PC-9 (cell line): ENCODE data around the gene DOP1A. TPM values are rescaled to one million over a fixed set of nuclear protein-coding genes. Genes with fewer than 3 reads are reported as not detected.

ENCODE experiments used
- BruUV-seq: library from RNA; stranded (reverse); fragments of 400-500 nt; replicated peaks from 2 replicates; lab custom pipeline; 2021; lab: Mats Ljungman, UMichigan
- CTCF ChIA-PET: fragments of 300-600 bp; sonication (Branson Sonifier 250); formaldehyde crosslinking; loops from one replicate; lab custom pipeline; 2022; ENCODE audit warnings: antibody characterized with exemption; lab: Charles Lee
- POLR2A ChIA-PET: fragments of 300-600 bp; sonication (Branson Sonifier 250); formaldehyde crosslinking; loops from one replicate; lab custom pipeline; 2022; ENCODE audit warnings: antibody characterized with exemption; ENCODE audit not compliant: unreplicated experiment; lab: Charles Lee
- DNase-seq, 2 experiments: peaks; one replicate each; pipeline versions ENCODE4 v3.0.0 to v3.0.0-alpha.2; 2015 to 2022; ENCODE audit warnings: mixed read lengths in 1 of 2
- H2AFZ ChIP-seq: fragments of 200-600 bp; sonication (generic); 2 replicates; pipeline ENCODE4 v1.8.1; 2017; ENCODE audit warnings: antibody characterized with exemption
- H3F3A ChIP-seq: fragments of 200-600 bp; sonication (generic); 2 replicates; pipeline ENCODE4 v1.8.1; 2017; ENCODE audit warnings: antibody characterized with exemption, mild to moderate bottlenecking, low read depth; ENCODE audit not compliant: insufficient read depth
- H3K27ac ChIP-seq: fragments of 200-600 bp; sonication (generic); 2 replicates; pipeline ENCODE4 v1.6.1; 2016; ENCODE audit warnings: mixed run types
- H3K27me3 ChIP-seq: fragments of 200-600 bp; sonication (generic); 2 replicates; pipeline ENCODE4 v1.6.1; 2016; ENCODE audit warnings: low read depth, mixed run types; ENCODE audit not compliant: insufficient read depth
- H3K36me3 ChIP-seq: fragments of 200-600 bp; sonication (generic); 2 replicates; pipeline ENCODE4 v1.6.1; 2016; ENCODE audit warnings: low read depth, mixed run types
- H3K4me1 ChIP-seq: fragments of 200-600 bp; sonication (generic); replicated peaks from 2 replicates; pipeline ENCODE4 v1.6.1; 2016; ENCODE audit warnings: mixed run types; ENCODE audit not compliant: insufficient read depth
- H3K4me2 ChIP-seq: fragments of 200-600 bp; sonication (generic); 2 replicates; pipeline ENCODE4 v1.6.1; 2017; ENCODE audit warnings: mixed run types
- H3K4me3 ChIP-seq: fragments of 200-600 bp; sonication (generic); 2 replicates; pipeline ENCODE4 v1.6.1; 2016; ENCODE audit warnings: mixed run types
- H3K79me2 ChIP-seq: fragments of 200-600 bp; sonication (generic); 2 replicates; pipeline ENCODE4 v1.6.1; 2017; ENCODE audit warnings: low read depth, mixed run types
- H3K9me2 ChIP-seq: fragments of 200-600 bp; sonication (generic); 2 replicates; pipeline ENCODE4 v1.8.1; 2017; ENCODE audit warnings: mild to moderate bottlenecking; ENCODE audit not compliant: insufficient read depth
- H3K9me3 ChIP-seq: fragments of 200-600 bp; sonication (generic); 2 replicates; pipeline ENCODE4 v1.8.1; 2016; ENCODE audit warnings: low read depth; ENCODE audit not compliant: insufficient read depth
- H4K20me1 ChIP-seq: fragments of 200-600 bp; sonication (generic); 2 replicates; pipeline ENCODE4 v1.8.1; 2017; ENCODE audit not compliant: insufficient read depth
- EZH2 ChIP-seq: fragments of 200-600 bp; sonication (generic); IDR thresholded peaks from 2 replicates; pipeline ENCODE4 v1.8.0; 2017; ENCODE audit warnings: antibody characterized with exemption, low read depth
- intact Hi-C: fragments of 100-400 bp; cut with micrococcal nuclease; formaldehyde crosslinking; loops from one replicate; pipeline ENCODE4 v1.10.0; 2022; ENCODE audit not compliant: unreplicated experiment
- total RNA-seq: library from RNA; stranded (reverse); gene quantifications from 2 replicates; pipeline ENCODE4 v1.2.3, GENCODE V29; 2021
- TF ChIP-seq, protein P1 (sequence below): fragments of 200-600 bp; sonication (generic); conservative IDR thresholded peaks from 2 replicates; pipeline ENCODE4 v1.6.1; 2017; ENCODE audit warnings: mixed run types, antibody characterized with exemption, mild to moderate bottlenecking, moderate library complexity

Gene DOP1A
- total RNA-seq, 1 experiment from 2014 or later: 3.9 TPM

DNA sequence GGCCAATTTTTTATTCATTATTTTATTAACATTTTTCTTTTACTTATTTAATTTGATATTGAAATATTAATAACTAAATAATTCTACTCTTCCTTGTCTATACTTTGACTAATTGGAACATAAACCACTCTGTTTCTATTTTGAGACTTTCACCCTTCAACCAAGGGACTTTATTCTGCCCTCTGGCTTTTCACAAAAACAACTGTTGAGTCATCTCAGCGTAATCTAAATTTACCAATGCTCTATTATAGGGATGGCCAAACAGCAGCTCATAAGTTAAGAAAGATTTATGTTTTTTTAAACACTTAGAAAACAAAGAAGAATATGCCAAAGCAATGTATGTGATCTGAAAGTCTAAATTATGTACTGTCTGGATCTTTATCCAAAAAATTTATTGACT is 46.7 kb downstream of the DOP1A start:
- intact Hi-C loops: no loop called here
- H3K4me2 ChIP-seq: no peak overlapping the region
- H4K20me1 ChIP-seq: no peaks in the 10 kb centered on the region
- H3K79me2 ChIP-seq: no peaks in the 10 kb centered on the region
- no peaks in the 10 kb centered on the region for H3K27me3 ChIP-seq
- TF ChIP-seq, protein P1, sequence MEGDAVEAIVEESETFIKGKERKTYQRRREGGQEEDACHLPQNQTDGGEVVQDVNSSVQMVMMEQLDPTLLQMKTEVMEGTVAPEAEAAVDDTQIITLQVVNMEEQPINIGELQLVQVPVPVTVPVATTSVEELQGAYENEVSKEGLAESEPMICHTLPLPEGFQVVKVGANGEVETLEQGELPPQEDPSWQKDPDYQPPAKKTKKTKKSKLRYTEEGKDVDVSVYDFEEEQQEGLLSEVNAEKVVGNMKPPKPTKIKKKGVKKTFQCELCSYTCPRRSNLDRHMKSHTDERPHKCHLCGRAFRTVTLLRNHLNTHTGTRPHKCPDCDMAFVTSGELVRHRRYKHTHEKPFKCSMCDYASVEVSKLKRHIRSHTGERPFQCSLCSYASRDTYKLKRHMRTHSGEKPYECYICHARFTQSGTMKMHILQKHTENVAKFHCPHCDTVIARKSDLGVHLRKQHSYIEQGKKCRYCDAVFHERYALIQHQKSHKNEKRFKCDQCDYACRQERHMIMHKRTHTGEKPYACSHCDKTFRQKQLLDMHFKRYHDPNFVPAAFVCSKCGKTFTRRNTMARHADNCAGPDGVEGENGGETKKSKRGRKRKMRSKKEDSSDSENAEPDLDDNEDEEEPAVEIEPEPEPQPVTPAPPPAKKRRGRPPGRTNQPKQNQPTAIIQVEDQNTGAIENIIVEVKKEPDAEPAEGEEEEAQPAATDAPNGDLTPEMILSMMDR: no peak
- TF ChIP-seq EZH2: no peak
- no peaks in the 10 kb centered on the region for H3K9me3 ChIP-seq
- no peaks in the 10 kb centered on the region for H3F3A ChIP-seq
- POLR2A ChIA-PET: no interaction called here
- H3K4me3 ChIP-seq: no peak overlapping the region
- H3K36me3 ChIP-seq: no peaks in the 10 kb centered on the region
- CTCF ChIA-PET: no interaction called here
- H3K4me1 ChIP-seq: no peaks in the 10 kb centered on the region
- no peaks in the 10 kb centered on the region for H3K9me2 ChIP-seq
- no TSS peak for BruUV-seq
- no peak overlapping the region for H3K27ac ChIP-seq
- DNase-seq: no peak
- no peak overlapping the region for H2AFZ ChIP-seq

DNA sequence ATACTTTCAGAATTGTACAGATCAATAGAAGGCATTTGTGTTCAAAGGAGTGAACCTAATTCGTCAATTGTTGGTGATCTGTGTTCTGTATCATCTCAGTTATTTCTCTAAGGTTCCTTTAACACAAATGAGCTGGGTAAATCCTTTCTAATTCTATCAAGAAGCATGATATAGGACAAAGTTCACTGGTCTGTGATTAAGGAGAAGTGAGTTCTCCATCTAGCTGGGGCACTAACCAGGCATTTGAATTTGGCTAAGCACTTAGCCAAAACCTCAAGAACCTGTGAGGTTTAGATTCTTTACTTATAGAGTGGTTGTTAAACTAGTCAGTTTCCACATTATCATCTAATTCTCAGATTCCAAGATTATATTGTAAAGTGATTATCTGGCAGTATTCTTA is 50.3 kb downstream of the DOP1A start:
- no peaks in the 10 kb centered on the region for H4K20me1 ChIP-seq
- BruUV-seq: no TSS peak
- TF ChIP-seq, protein P1: no peak
- no peaks in the 10 kb centered on the region for H3K27me3 ChIP-seq
- no peaks in the 10 kb centered on the region for H3K4me1 ChIP-seq
- ChIA-PET CTCF (no interaction called here), POLR2A (no interaction called here)
- H3K4me3 ChIP-seq: no peak overlapping the region
- H3K9me2 ChIP-seq: no peaks in the 10 kb centered on the region
- intact Hi-C loops: no loop called here
- DNase-seq: no peak
- H3K9me3 ChIP-seq: no peaks in the 10 kb centered on the region
- H2AFZ ChIP-seq: no peak overlapping the region
- no peaks in the 10 kb centered on the region for H3K79me2 ChIP-seq
- no peaks in the 10 kb centered on the region for H3F3A ChIP-seq
- no peak overlapping the region for H3K4me2 ChIP-seq
- no peaks in the 10 kb centered on the region for H3K36me3 ChIP-seq
- H3K27ac ChIP-seq: no peak overlapping the region

DNA sequence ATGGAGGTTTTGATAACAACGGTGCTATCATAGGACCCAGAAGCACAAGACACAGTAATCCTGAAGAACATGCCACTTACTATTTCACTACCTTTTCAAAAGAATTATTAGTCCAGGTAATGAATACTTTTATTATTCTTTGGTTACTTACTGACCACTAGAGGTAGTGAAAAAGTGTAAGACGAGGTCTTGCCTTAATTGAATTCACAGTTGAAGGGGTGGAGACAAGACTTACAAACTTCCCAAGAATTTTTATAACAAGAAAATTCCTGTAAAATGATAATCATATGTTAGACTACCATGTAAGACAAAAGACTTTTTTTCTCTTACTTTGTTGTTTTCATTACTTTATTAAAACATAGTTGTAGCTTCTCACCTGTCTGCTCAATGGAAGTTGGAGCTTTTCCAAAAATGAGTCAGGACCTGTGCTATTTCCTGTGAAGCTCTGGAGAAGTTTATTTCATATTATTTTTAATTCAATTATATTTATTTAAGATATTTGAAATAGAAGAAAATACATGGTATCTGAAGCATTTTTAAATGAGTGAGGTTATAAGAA is 52.4 kb downstream of the DOP1A start:
- H4K20me1 ChIP-seq: no peaks in the 10 kb centered on the region
- ChIA-PET POLR2A (no interaction called here), CTCF (no interaction called here)
- no peaks in the 10 kb centered on the region for H3K4me1 ChIP-seq
- H3K27ac ChIP-seq: no peak overlapping the region
- BruUV-seq: no TSS peak
- H3K79me2 ChIP-seq: no peaks in the 10 kb centered on the region
- H3F3A ChIP-seq: no peaks in the 10 kb centered on the region
- no peak for TF ChIP-seq EZH2
- TF ChIP-seq, protein P1: no peak
- no peak for DNase-seq
- intact Hi-C loops: no loop called here
- H2AFZ ChIP-seq: no peak overlapping the region
- no peaks in the 10 kb centered on the region for H3K27me3 ChIP-seq
- no peak overlapping the region for H3K4me2 ChIP-seq
- H3K4me3 ChIP-seq: no peak overlapping the region
- H3K36me3 ChIP-seq: no peaks in the 10 kb centered on the region
- H3K9me3 ChIP-seq: no peaks in the 10 kb centered on the region
- no peaks in the 10 kb centered on the region for H3K9me2 ChIP-seq
